ENCODE results near the gene SNX30.

DNA sequence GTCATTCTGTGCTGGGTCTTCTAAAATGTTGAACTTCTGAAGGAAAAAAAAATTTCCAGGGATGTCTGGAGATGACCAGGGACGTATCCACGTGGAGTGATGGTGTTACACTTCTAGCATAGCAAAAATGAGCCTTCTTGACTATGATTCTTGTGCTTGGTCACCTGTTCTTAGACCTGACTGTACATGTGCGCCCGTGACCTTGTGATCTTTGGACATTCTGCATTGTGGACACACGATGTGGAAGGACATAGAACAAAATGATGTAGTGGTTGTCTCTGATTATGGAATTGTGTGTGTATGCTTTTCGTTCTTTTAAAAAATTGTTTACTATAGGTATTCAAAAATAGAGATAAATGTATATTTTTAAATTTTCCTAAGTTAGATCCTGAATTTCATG, 61.0 kb downstream of the SNX30 start:
- TF ChIP-seq, protein P1, sequence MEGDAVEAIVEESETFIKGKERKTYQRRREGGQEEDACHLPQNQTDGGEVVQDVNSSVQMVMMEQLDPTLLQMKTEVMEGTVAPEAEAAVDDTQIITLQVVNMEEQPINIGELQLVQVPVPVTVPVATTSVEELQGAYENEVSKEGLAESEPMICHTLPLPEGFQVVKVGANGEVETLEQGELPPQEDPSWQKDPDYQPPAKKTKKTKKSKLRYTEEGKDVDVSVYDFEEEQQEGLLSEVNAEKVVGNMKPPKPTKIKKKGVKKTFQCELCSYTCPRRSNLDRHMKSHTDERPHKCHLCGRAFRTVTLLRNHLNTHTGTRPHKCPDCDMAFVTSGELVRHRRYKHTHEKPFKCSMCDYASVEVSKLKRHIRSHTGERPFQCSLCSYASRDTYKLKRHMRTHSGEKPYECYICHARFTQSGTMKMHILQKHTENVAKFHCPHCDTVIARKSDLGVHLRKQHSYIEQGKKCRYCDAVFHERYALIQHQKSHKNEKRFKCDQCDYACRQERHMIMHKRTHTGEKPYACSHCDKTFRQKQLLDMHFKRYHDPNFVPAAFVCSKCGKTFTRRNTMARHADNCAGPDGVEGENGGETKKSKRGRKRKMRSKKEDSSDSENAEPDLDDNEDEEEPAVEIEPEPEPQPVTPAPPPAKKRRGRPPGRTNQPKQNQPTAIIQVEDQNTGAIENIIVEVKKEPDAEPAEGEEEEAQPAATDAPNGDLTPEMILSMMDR (IDR thresholded peaks at IDR 0.05) = no peak
- TF ChIP-seq ZFX (IDR thresholded peaks at IDR 0.05; ENCODE audit: borderline replicate concordance) = no peak
